ENCODE results near the gene OLA1. TPM values are rescaled to one million over a fixed set of nuclear protein-coding genes. Genes with fewer than 3 reads are reported as not detected.

The OLA1 gene
- total and polyA plus RNA-seq, 9 of the 15 experiments (the other 6 are each of a cell fraction or from before 2014, with no cell fraction given) = 208 to 353 (median 225) TPM

DNA sequence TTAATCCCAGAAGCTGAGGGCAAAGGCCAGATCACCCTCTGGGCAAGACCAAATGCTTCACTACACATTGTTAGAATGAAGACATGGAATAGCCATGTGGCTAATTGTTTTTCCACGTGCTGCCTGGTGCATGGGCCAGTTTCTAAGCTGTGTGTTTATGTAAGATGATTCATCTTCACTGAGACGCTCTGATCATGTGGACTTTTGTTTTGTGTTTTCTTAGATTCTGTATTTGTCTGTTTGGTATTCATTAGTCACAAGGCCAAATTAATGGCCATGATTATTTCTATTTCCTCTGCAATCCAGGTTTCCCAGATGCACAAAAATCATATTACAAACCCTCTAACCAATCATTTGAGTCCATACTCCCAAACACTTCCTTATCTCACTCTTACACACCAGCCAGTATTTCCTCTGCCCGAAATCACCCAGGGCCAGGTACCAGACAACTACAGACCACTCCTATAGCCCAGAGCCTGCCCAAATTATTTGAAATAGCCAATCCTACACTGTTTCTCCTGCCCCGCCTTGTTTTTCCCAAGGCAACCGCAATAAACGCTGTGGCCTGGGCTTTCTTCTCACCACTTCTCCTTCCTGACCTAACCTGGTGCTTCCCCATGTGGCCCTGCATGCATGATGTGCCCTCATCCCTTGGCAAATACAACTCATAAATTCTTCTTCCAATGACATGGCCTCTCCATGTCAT lies 189.0 kb downstream of the OLA1 start (continued):
- TF ChIP-seq, protein P1, sequence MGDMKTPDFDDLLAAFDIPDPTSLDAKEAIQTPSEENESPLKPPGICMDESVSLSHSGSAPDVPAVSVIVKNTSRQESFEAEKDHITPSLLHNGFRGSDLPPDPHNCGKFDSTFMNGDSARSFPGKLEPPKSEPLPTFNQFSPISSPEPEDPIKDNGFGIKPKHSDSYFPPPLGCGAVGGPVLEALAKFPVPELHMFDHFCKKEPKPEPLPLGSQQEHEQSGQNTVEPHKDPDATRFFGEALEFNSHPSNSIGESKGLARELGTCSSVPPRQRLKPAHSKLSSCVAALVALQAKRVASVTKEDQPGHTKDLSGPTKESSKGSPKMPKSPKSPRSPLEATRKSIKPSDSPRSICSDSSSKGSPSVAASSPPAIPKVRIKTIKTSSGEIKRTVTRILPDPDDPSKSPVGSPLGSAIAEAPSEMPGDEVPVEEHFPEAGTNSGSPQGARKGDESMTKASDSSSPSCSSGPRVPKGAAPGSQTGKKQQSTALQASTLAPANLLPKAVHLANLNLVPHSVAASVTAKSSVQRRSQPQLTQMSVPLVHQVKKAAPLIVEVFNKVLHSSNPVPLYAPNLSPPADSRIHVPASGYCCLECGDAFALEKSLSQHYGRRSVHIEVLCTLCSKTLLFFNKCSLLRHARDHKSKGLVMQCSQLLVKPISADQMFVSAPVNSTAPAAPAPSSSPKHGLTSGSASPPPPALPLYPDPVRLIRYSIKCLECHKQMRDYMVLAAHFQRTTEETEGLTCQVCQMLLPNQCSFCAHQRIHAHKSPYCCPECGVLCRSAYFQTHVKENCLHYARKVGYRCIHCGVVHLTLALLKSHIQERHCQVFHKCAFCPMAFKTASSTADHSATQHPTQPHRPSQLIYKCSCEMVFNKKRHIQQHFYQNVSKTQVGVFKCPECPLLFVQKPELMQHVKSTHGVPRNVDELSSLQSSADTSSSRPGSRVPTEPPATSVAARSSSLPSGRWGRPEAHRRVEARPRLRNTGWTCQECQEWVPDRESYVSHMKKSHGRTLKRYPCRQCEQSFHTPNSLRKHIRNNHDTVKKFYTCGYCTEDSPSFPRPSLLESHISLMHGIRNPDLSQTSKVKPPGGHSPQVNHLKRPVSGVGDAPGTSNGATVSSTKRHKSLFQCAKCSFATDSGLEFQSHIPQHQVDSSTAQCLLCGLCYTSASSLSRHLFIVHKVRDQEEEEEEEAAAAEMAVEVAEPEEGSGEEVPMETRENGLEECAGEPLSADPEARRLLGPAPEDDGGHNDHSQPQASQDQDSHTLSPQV (IDR thresholded peaks at IDR 0.05) = peak; percentile 87
- TF ChIP-seq ZNF766 (CRISPR knock-in tag; conservative IDR thresholded peaks at IDR 0.05) = 0 out of 2 replicates have a peak, but pooled peaks have one; percentile 57
- no peak for TF ChIP-seq MEF2A (IDR thresholded peaks at IDR 0.05; ENCODE audit: control insufficient read depth, low read depth, low read length)
- peak; percentile 97 for TF ChIP-seq CC2D1A (IDR thresholded peaks at IDR 0.05)
- peak; percentile 93 for TF ChIP-seq PML (IDR thresholded peaks at IDR 0.05; ENCODE audit: low read length)
- peak; percentile 34; the same call in 1 of the 2 replicates for TF ChIP-seq SUPT5H (IDR thresholded peaks at IDR 0.05)
- TF ChIP-seq ZKSCAN8 (CRISPR knock-in tag; IDR thresholded peaks at IDR 0.05) = no peak
- peak; percentile 95 for TF ChIP-seq NCOR1 (IDR thresholded peaks at IDR 0.05)
- TF ChIP-seq, protein P2, sequence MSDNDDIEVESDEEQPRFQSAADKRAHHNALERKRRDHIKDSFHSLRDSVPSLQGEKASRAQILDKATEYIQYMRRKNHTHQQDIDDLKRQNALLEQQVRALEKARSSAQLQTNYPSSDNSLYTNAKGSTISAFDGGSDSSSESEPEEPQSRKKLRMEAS (CRISPR knock-in tag; IDR thresholded peaks at IDR 0.05) = peak; percentile 83
- TF ChIP-seq DIDO1 (tag; IDR thresholded peaks at IDR 0.05; ENCODE audit: low read depth) = 0 out of 2 replicates have a peak, but pooled peaks have one; percentile 34
- no peak for TF ChIP-seq FOXJ3 (CRISPR knock-in tag; IDR thresholded peaks at IDR 0.05)
- TF ChIP-seq ARID1B (IDR thresholded peaks at IDR 0.05) = peak; percentile 97
- TF ChIP-seq ADNP (tag; IDR thresholded peaks at IDR 0.05) = 0 out of 2 replicates have a peak, but pooled peaks have one; percentile 43
- TF ChIP-seq, protein P3, sequence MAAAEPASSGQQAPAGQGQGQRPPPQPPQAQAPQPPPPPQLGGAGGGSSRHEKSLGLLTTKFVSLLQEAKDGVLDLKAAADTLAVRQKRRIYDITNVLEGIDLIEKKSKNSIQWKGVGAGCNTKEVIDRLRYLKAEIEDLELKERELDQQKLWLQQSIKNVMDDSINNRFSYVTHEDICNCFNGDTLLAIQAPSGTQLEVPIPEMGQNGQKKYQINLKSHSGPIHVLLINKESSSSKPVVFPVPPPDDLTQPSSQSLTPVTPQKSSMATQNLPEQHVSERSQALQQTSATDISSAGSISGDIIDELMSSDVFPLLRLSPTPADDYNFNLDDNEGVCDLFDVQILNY (CRISPR knock-in tag; IDR thresholded peaks at IDR 0.05) = no peak
- no peak for TF ChIP-seq ZNF23 (CRISPR knock-in tag; IDR thresholded peaks at IDR 0.05)
- TF ChIP-seq, protein P4, sequence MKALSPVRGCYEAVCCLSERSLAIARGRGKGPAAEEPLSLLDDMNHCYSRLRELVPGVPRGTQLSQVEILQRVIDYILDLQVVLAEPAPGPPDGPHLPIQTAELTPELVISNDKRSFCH (CRISPR knock-in tag; IDR thresholded peaks at IDR 0.05) = no peak
- TF ChIP-seq, protein P4 (tag; IDR thresholded peaks at IDR 0.05) = 0 out of 2 replicates have a peak, but pooled peaks have one; percentile 24
- TF ChIP-seq MEIS2 (IDR thresholded peaks at IDR 0.05; ENCODE audit: partially characterized antibody) = peak; percentile 19
- TF ChIP-seq CEBPB (tag; IDR thresholded peaks at IDR 0.05) = peak; percentile 19; the same call in 1 of the 2 replicates
- peak; percentile 69; the same call in 1 of the 2 replicates for TF ChIP-seq GATA2 (CRISPR knock-in tag; IDR thresholded peaks at IDR 0.05)
- TF ChIP-seq NFATC3 (IDR thresholded peaks at IDR 0.05) = no peak
- TF ChIP-seq MAZ (CRISPR knock-in tag; conservative IDR thresholded peaks at IDR 0.05 in 1 of 2, IDR thresholded peaks at IDR 0.05 in 1 of 2) = no peak
- TF ChIP-seq CBFA2T2 (conservative IDR thresholded peaks at IDR 0.05) = peak; percentile 96
- no peak for TF ChIP-seq BCL6 (CRISPR knock-in tag; IDR thresholded peaks at IDR 0.05)
- no peak for TF ChIP-seq RBM22 (IDR thresholded peaks at IDR 0.05; ENCODE audit: low read depth, low read length, poor library complexity, severe bottlenecking)
- peak; percentile 93 for TF ChIP-seq MTA2 (IDR thresholded peaks at IDR 0.05; ENCODE audit: low read depth)

Measured in K562 (cell line).